ENCODE results near the gene MXRA8.

DNA sequence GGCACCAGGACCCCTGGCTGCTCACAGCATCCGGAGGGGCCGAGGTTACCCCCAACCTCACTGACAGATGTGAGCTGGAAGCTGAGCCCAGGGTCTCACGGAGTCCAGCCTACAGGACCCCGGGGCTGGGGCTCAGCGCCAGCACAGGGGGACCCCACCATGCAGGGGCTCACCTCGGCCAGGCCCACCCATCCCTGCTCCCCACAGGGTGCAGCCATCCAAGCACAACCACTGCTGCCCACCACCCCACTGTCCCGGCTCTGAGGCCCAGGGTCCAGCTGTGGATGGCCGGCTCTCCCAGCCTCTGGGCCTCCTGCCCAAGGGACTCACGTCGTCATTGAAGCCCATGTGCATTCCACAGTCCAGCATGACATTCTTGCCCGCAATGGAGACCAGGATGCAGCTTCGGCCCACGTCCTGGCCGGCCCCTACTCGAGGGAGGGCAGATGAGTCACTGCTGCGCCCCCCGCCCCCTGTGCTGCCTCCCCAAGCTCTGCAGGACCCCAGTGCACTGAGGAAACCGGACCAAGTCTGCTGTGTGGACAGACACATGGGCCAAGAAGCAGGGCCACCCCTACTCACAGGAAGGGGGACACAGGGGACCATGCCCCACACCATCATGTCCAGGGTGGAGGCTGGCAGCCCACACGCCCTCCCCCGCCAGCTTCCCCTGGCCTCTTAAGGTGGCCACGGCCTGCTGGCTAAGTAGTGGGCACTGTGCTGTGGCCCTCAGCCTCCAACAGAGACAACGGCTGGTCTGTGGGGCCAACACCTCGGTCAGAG, 37.5 kb downstream of the MXRA8 start:
- TF ChIP-seq POLR2AphosphoS5 (IDR thresholded peaks at IDR 0.05; ENCODE audit: low read depth, low read length) (no peak), TAF1 (IDR thresholded peaks at IDR 0.05; ENCODE audit: low read depth, low read length) (no peak), POLR2A (IDR thresholded peaks at IDR 0.05; ENCODE audit: low read depth, low read length) (no peak), SPI1 (IDR thresholded peaks at IDR 0.05; ENCODE audit: low read depth, low read length) (no peak)
